H9 (cell line): ENCODE results near the gene CACNB3. TPM values are rescaled to one million over a fixed set of nuclear protein-coding genes. Genes with fewer than 3 reads are reported as not detected.

ENCODE experiments used
- DNase-seq: peaks from one replicate; pipeline ENCODE4 v3.0.0-alpha.2; 2017
- H2AFZ ChIP-seq: one replicate; pipeline ENCODE4 v1.6.1; 2013; ENCODE audit warnings: mild to moderate bottlenecking, low read length, control low read depth, moderate library complexity
- H2AK5ac ChIP-seq: 2 replicates; pipeline ENCODE4 v1.6.1; 2013; ENCODE audit warnings: low read length, control low read depth, mixed read lengths; ENCODE audit not compliant: insufficient read length
- H2BK120ac ChIP-seq: one replicate; pipeline ENCODE4 v1.6.1; 2013; ENCODE audit warnings: low read depth, mild to moderate bottlenecking, low read length, control low read depth, inconsistent platforms; ENCODE audit not compliant: poor library complexity, severe bottlenecking
- H2BK12ac ChIP-seq: 2 replicates; pipeline ENCODE4 v1.6.1; 2013; ENCODE audit warnings: low read length, control low read depth, mixed read lengths, low read depth; ENCODE audit not compliant: insufficient read length
- H2BK15ac ChIP-seq: 2 replicates; pipeline ENCODE4 v1.6.1; 2013; ENCODE audit warnings: low read depth, low read length, control low read depth
- H2BK20ac ChIP-seq: one replicate; pipeline ENCODE4 v1.6.1; 2013; ENCODE audit warnings: low read depth, mild to moderate bottlenecking, low read length, control low read depth, inconsistent platforms; ENCODE audit not compliant: poor library complexity, severe bottlenecking
- H2BK5ac ChIP-seq: 2 replicates; pipeline ENCODE4 v1.6.1; 2013; ENCODE audit warnings: low read length, control low read depth, mixed read lengths; ENCODE audit not compliant: insufficient read length
- H3K14ac ChIP-seq: 2 replicates; pipeline ENCODE4 v1.6.1; 2013; ENCODE audit warnings: low read length, control low read depth; ENCODE audit not compliant: insufficient read depth
- H3K18ac ChIP-seq: 2 replicates; pipeline ENCODE4 v1.6.1; 2013; ENCODE audit warnings: low read depth, mild to moderate bottlenecking, mixed read lengths, low read length, control low read depth; ENCODE audit not compliant: insufficient read length
- H3K23ac ChIP-seq: 2 replicates; pipeline ENCODE4 v1.6.1; 2013; ENCODE audit warnings: low read length, control low read depth, mixed read lengths, low read depth; ENCODE audit not compliant: insufficient read length
- H3K23me2 ChIP-seq: 2 replicates; pipeline ENCODE4 v1.6.1; 2013; ENCODE audit warnings: low read depth, mild to moderate bottlenecking, mixed read lengths, low read length, control low read depth; ENCODE audit not compliant: insufficient read length, poor library complexity, severe bottlenecking
- H3K27ac ChIP-seq: 2 replicates; pipeline ENCODE4 v1.5.1; 2013; ENCODE audit warnings: low read length, control low read depth, mixed read lengths, low read depth; ENCODE audit not compliant: insufficient read length
- H3K27me3 ChIP-seq: 2 replicates; pipeline ENCODE4 v1.6.1; 2013; ENCODE audit warnings: low read length, control low read depth, inconsistent platforms; ENCODE audit not compliant: insufficient read depth
- H3K4ac ChIP-seq: 2 replicates; pipeline ENCODE4 v1.6.1; 2013; ENCODE audit warnings: low read depth, mild to moderate bottlenecking, control low read depth, inconsistent platforms, low read length, moderate library complexity
- H3K4me1 ChIP-seq: 2 replicates; pipeline ENCODE4 v1.6.1; 2013; ENCODE audit warnings: low read length, control low read depth, inconsistent platforms; ENCODE audit not compliant: insufficient read depth
- H3K4me2 ChIP-seq: 2 replicates; pipeline ENCODE4 v1.6.1; 2013; ENCODE audit warnings: low read length, control low read depth, mixed read lengths; ENCODE audit not compliant: insufficient read length, insufficient read depth
- H3K56ac ChIP-seq: 2 replicates; pipeline ENCODE4 v1.6.1; 2013; ENCODE audit warnings: low read depth, mild to moderate bottlenecking, mixed read lengths, low read length, control low read depth; ENCODE audit not compliant: insufficient read length
- H3K79me1 ChIP-seq: 2 replicates; pipeline ENCODE4 v1.6.1; 2013; ENCODE audit warnings: low read depth, mild to moderate bottlenecking, moderate library complexity, low read length, control low read depth, inconsistent platforms; ENCODE audit not compliant: insufficient read depth, poor library complexity, severe bottlenecking
- H3K79me2 ChIP-seq: 2 replicates; pipeline ENCODE4 v1.6.1; 2013; ENCODE audit warnings: low read length, control low read depth, inconsistent platforms; ENCODE audit not compliant: insufficient read depth
- H3K9ac ChIP-seq: 2 replicates; pipeline ENCODE4 v1.6.1; 2013; ENCODE audit warnings: low read length, control low read depth, mixed read lengths; ENCODE audit not compliant: insufficient read length; ENCODE audit errors: extremely low read depth
- H3K9me3 ChIP-seq: one replicate; pipeline ENCODE4 v1.6.1; 2013; ENCODE audit warnings: low read depth, low read length, inconsistent platforms; ENCODE audit not compliant: control insufficient read depth
- H3T11ph ChIP-seq: one replicate; pipeline ENCODE4 v1.6.1; 2013; ENCODE audit warnings: mild to moderate bottlenecking, low read length, control low read depth, inconsistent platforms
- H4K20me1 ChIP-seq: one replicate; pipeline ENCODE4 v1.6.1; 2013; ENCODE audit not compliant: control insufficient read depth, insufficient read length, insufficient read depth
- H4K5ac ChIP-seq: 2 replicates; pipeline ENCODE4 v1.6.1; 2013; ENCODE audit warnings: low read depth, mild to moderate bottlenecking, mixed read lengths, low read length, control low read depth; ENCODE audit not compliant: insufficient read length
- H4K8ac ChIP-seq: replicated peaks from 2 replicates; pipeline ENCODE4 v1.6.1; 2013; ENCODE audit warnings: low read length, control low read depth, mixed read lengths, low read depth; ENCODE audit not compliant: insufficient read length
- H4K91ac ChIP-seq: 2 replicates; pipeline ENCODE4 v1.6.1; 2013; ENCODE audit warnings: low read depth, mild to moderate bottlenecking, moderate library complexity, mixed read lengths, low read length, control low read depth; ENCODE audit not compliant: insufficient read length
- H3K27ac Mint-ChIP-seq, 3 experiments: 2 replicates in 2 of 3; 3 replicates in 1 of 3; pipeline ENCODE4 v1.8.0; 2020 to 2021; ENCODE audit warnings: mixed read lengths in 3 of 3, mild to moderate bottlenecking in 1 of 3, moderate library complexity in 1 of 3
- H3K27me3 Mint-ChIP-seq: 2 replicates; pipeline ENCODE4 v1.8.0; 2021; ENCODE audit warnings: low read depth, mild to moderate bottlenecking, moderate library complexity, mixed read lengths
- H3K36me3 Mint-ChIP-seq, 3 experiments: 2 replicates in 2 of 3; 3 replicates in 1 of 3; pipeline ENCODE4 v1.8.0; 2020 to 2021; ENCODE audit warnings: low read depth in 3 of 3, mixed read lengths in 3 of 3; ENCODE audit not compliant: insufficient read depth in 1 of 3
- H3K4me1 Mint-ChIP-seq, 2 experiments: 2 replicates each; pipeline ENCODE4 v1.8.0; 2020; ENCODE audit warnings: mixed read lengths in 2 of 2
- H3K4me3 Mint-ChIP-seq, 2 experiments: 2 replicates in 1 of 2; 3 replicates in 1 of 2; pipeline ENCODE4 v1.8.0; 2020 to 2021; ENCODE audit warnings: mild to moderate bottlenecking in 2 of 2, mixed read lengths in 2 of 2, moderate library complexity in 1 of 2
- H3K9me3 Mint-ChIP-seq, 2 experiments: 2 replicates in 1 of 2; 3 replicates in 1 of 2; pipeline ENCODE4 v1.8.0; 2020; ENCODE audit warnings: mild to moderate bottlenecking in 2 of 2, mixed read lengths in 2 of 2, moderate library complexity in 1 of 2
- WGBS: extraction: QIAGEN DNeasy Blood & Tissue Kit; methylation state at CpG from one replicate; pipeline ENCODE4 v1.1.7; 2013; ENCODE audit warnings: missing lambda C conversion rate, low lambda C conversion rate, mixed read lengths; ENCODE audit not compliant: insufficient read length; ENCODE audit errors: extremely low coverage; 5-methylcytosine and 5-hydroxymethylcytosine counted together
- total RNA-seq: library from RNA; stranded (reverse); gene quantifications from 2 replicates; pipeline ENCODE4 v1.2.1, GENCODE V29; 2021
- TF ChIP-seq, protein P1 (sequence below): fragments of 200-600 bp; sonication (generic); conservative IDR thresholded peaks from 3 replicates; pipeline ENCODE4 v1.8.0; 2021; ENCODE audit warnings: antibody characterized with exemption, mild to moderate bottlenecking

CACNB3 gene
- total RNA-seq, 1 experiment from 2014 or later, result 35.1 TPM

DNA sequence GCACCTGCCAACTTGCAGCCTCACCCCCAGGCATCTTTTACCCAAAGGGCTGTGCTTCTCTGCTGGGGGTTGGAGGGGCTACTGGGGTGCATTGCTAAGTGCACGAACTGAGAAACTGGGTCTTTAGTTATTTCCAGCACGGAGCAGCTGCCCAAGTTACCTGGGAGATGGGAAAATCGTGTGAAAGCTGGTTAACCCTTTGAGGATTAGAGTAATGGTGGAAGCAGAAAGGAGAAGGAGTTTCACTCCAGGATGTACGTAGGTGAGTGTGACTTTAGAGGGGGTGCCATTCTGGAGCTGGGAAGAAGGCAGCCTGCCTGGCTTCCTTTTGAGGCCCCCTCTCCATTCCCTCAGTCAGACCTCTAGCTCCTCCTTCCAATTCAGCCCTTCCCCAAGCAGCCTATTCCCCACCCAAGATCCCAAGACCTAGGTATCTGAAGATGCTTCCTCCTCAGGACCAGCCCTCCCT lies 28.4 kb upstream of the CACNB3 start:
- peaks cover 7% of the 10 kb centered on the region for H3K27me3 Mint-ChIP-seq
- Histone ChIP-seq H3K56ac (no peak overlapping the region), H3K14ac (no peak overlapping the region), H3T11ph (no peak overlapping the region), H3K27ac (no peak overlapping the region), H3K9ac (no peak overlapping the region), H4K91ac (no peak overlapping the region), H3K23me2 (peaks cover 6% of the 10 kb centered on the region), H2BK15ac (no peak overlapping the region), H3K18ac (no peak overlapping the region), H3K4ac (no peak overlapping the region), H4K5ac (no peak overlapping the region), H2AFZ (no peak overlapping the region), H3K27me3 (no peaks in the 10 kb centered on the region; the same call in 1 of the 2 replicates), H4K8ac (no peak overlapping the region), H3K4me2 (peak overlapping the region; percentile 49), H3K4me1 (no peaks in the 10 kb centered on the region), H2BK20ac (no peak overlapping the region), H2AK5ac (no peak overlapping the region), H2BK5ac (no peak overlapping the region), H2BK120ac (no peak overlapping the region), H3K79me2 (no peaks in the 10 kb centered on the region), H3K9me3 (no peaks in the 10 kb centered on the region), H2BK12ac (no peak overlapping the region), H4K20me1 (no peaks in the 10 kb centered on the region), H3K79me1 (no peaks in the 10 kb centered on the region), H3K23ac (no peak overlapping the region)
- H3K4me3 Mint-ChIP-seq, result peak overlapping the region; percentile 90 to 97
- H3K9me3 Mint-ChIP-seq, result no peaks in the 10 kb centered on the region
- TF ChIP-seq, protein P1, sequence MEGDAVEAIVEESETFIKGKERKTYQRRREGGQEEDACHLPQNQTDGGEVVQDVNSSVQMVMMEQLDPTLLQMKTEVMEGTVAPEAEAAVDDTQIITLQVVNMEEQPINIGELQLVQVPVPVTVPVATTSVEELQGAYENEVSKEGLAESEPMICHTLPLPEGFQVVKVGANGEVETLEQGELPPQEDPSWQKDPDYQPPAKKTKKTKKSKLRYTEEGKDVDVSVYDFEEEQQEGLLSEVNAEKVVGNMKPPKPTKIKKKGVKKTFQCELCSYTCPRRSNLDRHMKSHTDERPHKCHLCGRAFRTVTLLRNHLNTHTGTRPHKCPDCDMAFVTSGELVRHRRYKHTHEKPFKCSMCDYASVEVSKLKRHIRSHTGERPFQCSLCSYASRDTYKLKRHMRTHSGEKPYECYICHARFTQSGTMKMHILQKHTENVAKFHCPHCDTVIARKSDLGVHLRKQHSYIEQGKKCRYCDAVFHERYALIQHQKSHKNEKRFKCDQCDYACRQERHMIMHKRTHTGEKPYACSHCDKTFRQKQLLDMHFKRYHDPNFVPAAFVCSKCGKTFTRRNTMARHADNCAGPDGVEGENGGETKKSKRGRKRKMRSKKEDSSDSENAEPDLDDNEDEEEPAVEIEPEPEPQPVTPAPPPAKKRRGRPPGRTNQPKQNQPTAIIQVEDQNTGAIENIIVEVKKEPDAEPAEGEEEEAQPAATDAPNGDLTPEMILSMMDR, result no peak
- H3K4me1 Mint-ChIP-seq, result peaks cover 29 to 35% of the 10 kb centered on the region in 2 experiments
- no peaks in the 10 kb centered on the region for H3K36me3 Mint-ChIP-seq
- peak overlapping the region; percentile 11 to 80 (median 44); a peak in 5 of 7 replicates for H3K27ac Mint-ChIP-seq
- no CpG with 5 or more reads among the region's 4 CpGs for WGBS
- DNase-seq, result no peak
